Measurements from ENCODE around the gene MYO18A.

DNA sequence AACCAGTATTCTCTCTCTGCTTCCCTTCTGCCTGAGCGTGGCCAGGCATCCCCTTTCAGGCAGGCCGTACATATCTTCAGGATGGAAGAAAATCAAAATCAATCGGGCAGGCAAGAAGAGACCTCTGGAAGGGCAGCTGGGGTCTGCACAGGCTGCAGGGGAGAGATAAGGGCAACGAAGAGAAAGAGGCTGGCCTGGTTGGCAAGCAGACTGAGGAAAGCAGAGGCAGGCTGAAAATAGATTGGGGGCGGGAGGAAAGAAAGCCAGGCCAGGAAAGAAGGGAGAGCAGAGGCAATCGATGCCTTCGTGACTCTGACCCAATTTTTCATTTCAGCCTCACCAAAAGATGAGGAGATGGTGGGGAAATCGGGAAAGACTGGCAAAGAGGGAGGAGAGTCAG, 119.2 kb downstream of the MYO18A start:
- TF ChIP-seq EZH2 (IDR thresholded peaks at IDR 0.05; ENCODE audit: insufficient read depth, poor library complexity, severe bottlenecking) (no peak), EZH2phosphoT487 (IDR thresholded peaks at IDR 0.05; ENCODE audit: insufficient read depth, low read depth) (no peak)
